K562 (cell line): Measurements from ENCODE around the gene SUPT16H. TPM values are rescaled to one million over a fixed set of nuclear protein-coding genes. Genes with fewer than 3 reads are reported as not detected.

Experiments used
- BCOR ChIP-seq: fragments of 450-650 bp; IDR thresholded peaks from 2 replicates; pipeline ENCODE4 v1.6.1; 2016
- CREB3 ChIP-seq: fragments of 450-650 bp; conservative IDR thresholded peaks from 2 replicates; pipeline ENCODE4 v1.6.1; 2016; ENCODE audit warnings: missing genetic modification characterization, low read depth, mild to moderate bottlenecking, missing compliant biosample characterization, moderate library complexity
- CSDE1 ChIP-seq, 2 experiments: fragments of 450-650 bp; IDR thresholded peaks; 2 replicates each; pipeline ENCODE4 v1.6.1; 2016; ENCODE audit warnings: mild to moderate bottlenecking in 1 of 2
- EGR1 ChIP-seq: fragments of 450-650 bp; conservative IDR thresholded peaks from 2 replicates; pipeline ENCODE4 v1.6.1; 2017; ENCODE audit warnings: mild to moderate bottlenecking
- GABPB1 ChIP-seq: sonication (generic); formaldehyde crosslinking; IDR thresholded peaks from 2 replicates; pipeline ENCODE4 v1.8.0; 2022; ENCODE audit warnings: mild to moderate bottlenecking, missing genetic modification reagents
- NRF1 ChIP-seq, 2 experiments: fragments of 450-650 bp; IDR thresholded peaks in 1 of 2; conservative IDR thresholded peaks in 1 of 2; 2 replicates each; pipeline ENCODE4 v1.6.1; 2014; ENCODE audit warnings: mild to moderate bottlenecking in 2 of 2
- PHB ChIP-seq: fragments of 250-450 bp; sonication (Bioruptor Pico); IDR thresholded peaks from 2 replicates; pipeline ENCODE4 v1.5.0; 2021
- SMAD4 ChIP-seq: fragments of 250-450 bp; sonication (Bioruptor Pico); conservative IDR thresholded peaks from 2 replicates; pipeline ENCODE4 v1.8.0; 2021; ENCODE audit warnings: inconsistent platforms, mild to moderate bottlenecking, moderate library complexity
- STAT5B ChIP-seq: fragments of 250-450 bp; sonication (Bioruptor Pico); IDR thresholded peaks from 2 replicates; pipeline ENCODE4 v1.8.0; 2021; ENCODE audit warnings: mild to moderate bottlenecking, inconsistent platforms
- TAF9B ChIP-seq: fragments of 450-650 bp; IDR thresholded peaks from 2 replicates; pipeline ENCODE4 v1.6.1; 2018; ENCODE audit warnings: mild to moderate bottlenecking; ENCODE audit not compliant: partially characterized antibody
- TBP ChIP-seq: optimal IDR thresholded peaks from 2 replicates; pipeline ENCODE3; 2011; ENCODE audit warnings: low read depth, low read length, improper control_type of control experiment
- THRAP3 ChIP-seq: fragments of 450-650 bp; IDR thresholded peaks from 2 replicates; pipeline ENCODE4 v1.6.1; 2016; ENCODE audit warnings: mild to moderate bottlenecking, inconsistent platforms, borderline replicate concordance
- ZNF592 ChIP-seq: fragments of 450-650 bp; IDR thresholded peaks from 2 replicates; pipeline ENCODE4 v1.6.1; 2017; ENCODE audit warnings: antibody characterized with exemption, mild to moderate bottlenecking
- polyA plus RNA-seq, 8 experiments: library from polyadenylated mRNA; depleted of rRNA in 4 of 8; stranded (reverse) in 5 of 8; unstranded in 3 of 8; fragments of >200 nt; fragmentation: Nextera tagmentation in 2 of 8; fragmentation: Illumina TruSeq in 1 of 8; extraction: Ambion mirVana in 2 of 8; extraction: Trizol in 1 of 8; gene quantifications; 2 replicates each; pipeline versions ENCODE4 v1.2.1 to v1.2.3, GENCODE V29; 2011 to 2014; ENCODE audit warnings: inconsistent platforms in 1 of 8, missing spikeins in 1 of 8
- total RNA-seq, 7 experiments: library from RNA; depleted of rRNA in 6 of 7; stranded (reverse); fragments of >200 nt in 6 of 7; fragmentation: Illumina TruSeq in 2 of 7; extraction: Trizol in 2 of 7; gene quantifications; 2 replicates each; pipeline versions ENCODE4 v1.2.1 to v1.2.3, GENCODE V29; 2011 to 2021; ENCODE audit warnings: low replicate concordance in 1 of 7
- TF ChIP-seq, protein P1 (sequence below), 2 experiments: fragments of 450-650 bp in 1 of 2; sonication (generic) in 1 of 2; formaldehyde crosslinking in 1 of 2; IDR thresholded peaks; 2 replicates each; pipeline versions ENCODE4 v1.7.1 to v1.9.0; 2016 to 2022; ENCODE audit warnings: inconsistent platforms in 1 of 2, mild to moderate bottlenecking in 1 of 2, missing genetic modification reagents in 1 of 2

SUPT16H gene
- total and polyA plus RNA-seq, 9 of the 15 experiments (the other 6 are each of a cell fraction or from before 2014, with no cell fraction given) = 75.4 to 152 (median 105) TPM

DNA sequence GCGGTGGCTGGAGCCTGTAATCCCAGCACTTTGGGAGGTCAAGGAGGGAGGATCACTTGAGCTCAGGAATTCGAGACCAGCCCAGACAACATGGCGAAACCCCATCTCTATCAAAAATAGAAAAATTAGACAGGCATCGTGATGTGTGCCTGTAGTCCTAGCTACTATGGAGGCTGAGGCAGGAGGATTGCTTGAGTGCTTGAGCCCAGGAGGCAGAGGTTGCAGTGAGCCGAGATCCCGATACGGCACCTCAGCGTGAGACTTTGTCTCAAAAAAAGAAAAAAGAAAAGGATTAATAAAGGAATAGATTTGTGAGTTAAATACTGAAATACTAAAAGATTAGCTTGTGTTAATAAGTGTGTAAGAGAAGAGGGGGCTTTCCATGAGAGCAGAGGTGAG, 74.6 kb downstream of the SUPT16H start (continued):
- TF ChIP-seq ZNF592 (peak; percentile 71), BCOR (0 out of 2 replicates have a peak, but pooled peaks have one; percentile 8), EGR1 (no peak), NRF1 (conservative IDR thresholded peaks at IDR 0.05 in 1 of 2, IDR thresholded peaks at IDR 0.05 in 1 of 2) (no peak), CREB3 (tag) (0 out of 2 replicates have a peak, but pooled peaks have one; percentile 27), STAT5B (CRISPR knock-in tag) (no peak), TBP (no peak), PHB (CRISPR knock-in tag) (no peak), SMAD4 (0 out of 2 replicates have a peak, but pooled peaks have one; percentile 22), TAF9B (peak; percentile 34), GABPB1 (0 out of 2 replicates have a peak, but pooled peaks have one; percentile 1), THRAP3 (0 out of 2 replicates have a peak, but pooled peaks have one; percentile 71), CSDE1 (IDR thresholded peaks at IDR 0.05) (0 out of 4 replicates have a peak, but pooled peaks of 1 of the 2 experiments have one; percentile 27)
- TF ChIP-seq, protein P1, sequence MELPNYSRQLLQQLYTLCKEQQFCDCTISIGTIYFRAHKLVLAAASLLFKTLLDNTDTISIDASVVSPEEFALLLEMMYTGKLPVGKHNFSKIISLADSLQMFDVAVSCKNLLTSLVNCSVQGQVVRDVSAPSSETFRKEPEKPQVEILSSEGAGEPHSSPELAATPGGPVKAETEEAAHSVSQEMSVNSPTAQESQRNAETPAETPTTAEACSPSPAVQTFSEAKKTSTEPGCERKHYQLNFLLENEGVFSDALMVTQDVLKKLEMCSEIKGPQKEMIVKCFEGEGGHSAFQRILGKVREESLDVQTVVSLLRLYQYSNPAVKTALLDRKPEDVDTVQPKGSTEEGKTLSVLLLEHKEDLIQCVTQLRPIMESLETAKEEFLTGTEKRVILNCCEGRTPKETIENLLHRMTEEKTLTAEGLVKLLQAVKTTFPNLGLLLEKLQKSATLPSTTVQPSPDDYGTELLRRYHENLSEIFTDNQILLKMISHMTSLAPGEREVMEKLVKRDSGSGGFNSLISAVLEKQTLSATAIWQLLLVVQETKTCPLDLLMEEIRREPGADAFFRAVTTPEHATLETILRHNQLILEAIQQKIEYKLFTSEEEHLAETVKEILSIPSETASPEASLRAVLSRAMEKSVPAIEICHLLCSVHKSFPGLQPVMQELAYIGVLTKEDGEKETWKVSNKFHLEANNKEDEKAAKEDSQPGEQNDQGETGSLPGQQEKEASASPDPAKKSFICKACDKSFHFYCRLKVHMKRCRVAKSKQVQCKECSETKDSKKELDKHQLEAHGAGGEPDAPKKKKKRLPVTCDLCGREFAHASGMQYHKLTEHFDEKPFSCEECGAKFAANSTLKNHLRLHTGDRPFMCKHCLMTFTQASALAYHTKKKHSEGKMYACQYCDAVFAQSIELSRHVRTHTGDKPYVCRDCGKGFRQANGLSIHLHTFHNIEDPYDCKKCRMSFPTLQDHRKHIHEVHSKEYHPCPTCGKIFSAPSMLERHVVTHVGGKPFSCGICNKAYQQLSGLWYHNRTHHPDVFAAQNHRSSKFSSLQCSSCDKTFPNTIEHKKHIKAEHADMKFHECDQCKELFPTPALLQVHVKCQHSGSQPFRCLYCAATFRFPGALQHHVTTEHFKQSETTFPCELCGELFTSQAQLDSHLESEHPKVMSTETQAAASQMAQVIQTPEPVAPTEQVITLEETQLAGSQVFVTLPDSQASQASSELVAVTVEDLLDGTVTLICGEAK (IDR thresholded peaks at IDR 0.05) = peak; percentile 48; the same call in 1 of the 2 replicates
- TF ChIP-seq, protein P1 (CRISPR knock-in tag; IDR thresholded peaks at IDR 0.05) = no peak
- TF ChIP-seq, all 486 proteins: peak for 14
